Kasumi-1 (cell line): ENCODE measurements around the gene KLHL6.

ENCODE experiments used
- DNase-seq, 2 experiments: peaks; one replicate each; lab custom pipeline; 2025; lab: John Stamatoyannopoulos, UW

Gene KLHL6

DNA sequence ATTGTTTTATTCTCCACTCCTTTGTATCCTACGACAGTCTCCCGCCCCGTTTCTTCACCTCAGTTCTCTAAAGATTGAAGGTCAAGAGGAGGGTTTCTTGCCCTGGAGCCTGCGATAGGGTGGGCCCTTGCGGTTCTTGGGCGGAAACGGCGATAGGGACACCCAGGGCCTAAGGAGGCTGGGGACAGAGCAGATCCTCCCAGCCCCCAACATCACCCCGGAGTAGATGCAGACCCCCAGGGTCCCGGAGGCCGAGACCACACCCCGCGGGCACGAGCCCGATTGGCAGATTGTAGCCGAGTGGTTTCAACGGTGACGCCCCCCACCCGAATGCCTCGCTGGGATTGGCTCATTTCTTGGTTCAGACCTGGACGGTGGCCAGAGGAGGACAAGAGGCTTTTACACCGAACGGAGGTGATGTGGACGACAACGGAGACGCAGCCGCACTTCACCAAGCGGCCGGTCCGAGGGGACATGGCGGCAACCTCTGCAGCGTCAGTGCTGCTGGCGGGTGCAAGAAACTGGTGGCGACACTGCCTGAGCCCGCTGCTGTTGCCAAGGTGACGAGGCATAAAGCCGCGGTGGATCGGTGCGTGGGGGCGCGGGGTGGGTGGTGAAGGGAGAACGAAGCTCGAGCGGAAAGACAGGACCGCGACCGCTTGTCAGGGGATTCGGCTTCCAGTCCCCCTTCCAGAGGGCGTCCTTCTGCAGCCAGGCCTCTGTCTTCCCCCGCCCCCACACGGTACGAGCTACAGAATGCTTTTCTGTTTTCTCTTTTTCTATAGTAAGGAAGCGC, 108.1 kb downstream of the KLHL6 start:
- peak; percentile 77 for DNase-seq

DNA sequence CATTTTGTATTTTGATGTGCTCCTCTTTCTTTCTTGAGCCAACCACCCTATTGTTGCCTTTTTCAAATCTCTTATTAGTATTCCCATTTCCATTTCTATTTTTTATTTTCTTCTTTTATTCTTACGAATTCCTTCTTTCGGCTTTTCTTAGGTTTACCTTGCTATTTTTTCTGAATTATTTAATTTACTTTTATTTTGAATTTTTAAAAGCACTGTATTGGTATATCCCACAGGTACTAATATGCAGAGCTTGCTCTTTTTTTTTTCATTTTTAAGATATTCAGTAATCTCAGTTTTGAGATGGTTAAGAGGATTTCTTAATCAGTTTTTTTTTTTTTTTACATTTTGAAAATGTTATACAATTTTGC, 108.7 kb downstream of the KLHL6 start:
- DNase-seq, result no peak

DNA sequence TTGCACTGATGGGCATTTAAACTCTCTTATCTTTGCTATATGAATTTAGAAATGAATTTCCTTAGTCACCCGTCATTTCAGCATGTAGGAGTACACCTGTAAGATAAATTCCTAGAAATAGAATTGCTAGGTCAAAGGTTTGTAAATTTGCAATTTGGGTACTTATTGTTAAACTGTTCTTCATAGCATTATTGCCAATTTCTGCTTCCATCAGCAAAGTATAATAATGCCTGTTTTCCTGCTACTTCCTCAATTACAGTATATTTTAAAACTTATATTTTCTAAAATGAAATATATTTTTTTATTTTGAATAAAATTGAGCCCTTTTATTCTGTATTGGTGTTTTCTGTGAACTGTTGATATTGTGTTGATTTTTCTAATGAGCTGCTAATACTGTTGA, 110.8 kb downstream of the KLHL6 start:
- DNase-seq, result no peak

DNA sequence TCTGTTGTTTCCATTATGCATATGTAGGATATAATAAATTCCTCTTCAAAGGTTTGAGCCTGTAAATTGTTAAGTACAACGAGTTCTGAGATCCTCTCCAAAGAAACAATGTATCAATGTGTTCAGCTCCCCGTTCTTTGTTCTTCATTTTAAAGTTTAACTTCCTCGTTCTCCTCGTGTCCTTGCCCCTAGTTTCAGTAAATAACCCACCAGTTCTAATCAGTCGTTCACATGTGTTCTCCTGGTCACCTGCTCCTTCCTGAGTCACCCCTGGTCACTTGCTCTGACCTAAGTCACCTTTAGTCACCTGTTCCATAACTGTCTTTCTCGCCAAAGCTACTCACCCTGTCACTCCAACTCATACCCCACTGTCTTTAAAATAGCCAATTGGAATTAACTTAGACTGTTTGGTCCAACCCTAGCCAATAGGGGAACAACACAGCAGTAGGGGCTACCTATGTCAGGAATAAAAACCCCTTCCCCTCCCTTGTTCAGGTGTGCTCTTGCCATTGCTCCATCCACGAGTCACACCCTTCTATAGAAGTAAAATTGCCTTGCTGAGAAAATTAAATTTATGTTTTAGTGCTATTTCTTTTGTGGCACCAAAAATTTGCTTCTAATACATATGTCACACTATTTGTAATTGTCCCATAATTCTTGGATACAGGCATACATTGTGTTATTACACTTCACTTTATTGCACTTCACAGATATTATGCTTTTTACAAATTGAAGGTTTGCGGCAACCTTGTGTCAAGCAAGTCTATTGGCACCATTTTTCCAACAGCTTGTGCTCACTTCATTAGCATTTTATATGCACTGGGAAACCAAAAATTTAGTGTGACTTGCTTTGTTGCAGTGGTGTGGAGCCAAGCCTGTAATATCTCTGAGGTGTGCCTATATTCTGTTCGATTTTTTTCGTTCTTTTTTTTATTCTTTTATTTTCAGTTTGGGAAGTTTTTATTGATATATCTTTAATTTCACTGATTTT, 111.8 kb downstream of the KLHL6 start:
- no peak for DNase-seq

- DNase-seq, result no peak
Measured at GRCh38 chr3:183442994-183443393, 112.5 kb downstream of the KLHL6 start.

- peak in 1 of 2 experiments; percentile 10 for DNase-seq
Measured at GRCh38 chr3:183440521-183440920, 115.0 kb downstream of the KLHL6 start.

DNA sequence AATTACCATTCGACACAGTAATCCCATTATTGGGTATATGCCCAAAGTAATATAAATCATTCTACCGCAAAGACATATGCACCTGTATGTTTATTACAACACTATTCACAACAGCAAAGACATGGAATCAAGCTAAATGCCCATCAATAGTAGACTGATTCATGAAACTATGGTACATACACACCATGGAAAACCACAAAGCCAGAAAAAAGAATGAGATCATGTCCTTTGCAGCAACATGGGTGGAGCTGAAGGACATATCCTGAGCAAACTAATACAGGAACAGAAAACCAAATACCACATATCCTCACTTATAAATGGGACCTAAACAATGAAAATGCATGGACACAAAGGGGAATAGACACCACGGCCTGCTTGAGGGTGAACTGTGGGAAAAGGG, 116.0 kb downstream of the KLHL6 start:
- no peak for DNase-seq

GRCh38 chr3:183438735-183439134, 116.8 kb downstream of the KLHL6 start:
- no peak for DNase-seq

- DNase-seq, result no peak
Measured at GRCh38 chr3:183437666-183438564, 117.6 kb downstream of the KLHL6 start.
